Mucosa of descending colon (tissue), 3 donors: ENCODE measurements around the gene FARP1. TPM values are rescaled to one million over a fixed set of nuclear protein-coding genes. Genes with fewer than 3 reads are reported as not detected.

Experiments used
- ATAC-seq: fragments of 200-7000 bp; cut with Tn5 transposase; one replicate; pipeline ENCODE4 v1.9.1; 2020; ENCODE audit warnings: mild to moderate bottlenecking, moderate library complexity
- DNase-seq, 3 donors: peaks; one replicate each; pipeline ENCODE4 v3.0.0-alpha.2; 2020
- H3K36me3 ChIP-seq: fragments of 200-600 bp; one replicate; pipeline ENCODE4 v1.8.0; 2021; ENCODE audit warnings: low read depth, mild to moderate bottlenecking
- H3K4me1 ChIP-seq: fragments of 200-600 bp; one replicate; pipeline ENCODE4 v1.8.0; 2021; ENCODE audit warnings: low read depth, mild to moderate bottlenecking
- H3K4me3 ChIP-seq: fragments of 200-600 bp; one replicate; pipeline ENCODE4 v1.8.0; 2021; ENCODE audit warnings: mild to moderate bottlenecking
- H3K9me3 ChIP-seq: fragments of 200-600 bp; one replicate; pipeline ENCODE4 v1.8.0; 2021; ENCODE audit warnings: mild to moderate bottlenecking
- CTCF ChIP-seq: fragments of 200-600 bp; IDR thresholded peaks from one replicate; pipeline ENCODE4 v1.8.0; 2022; ENCODE audit warnings: antibody characterized with exemption, mild to moderate bottlenecking
- intact Hi-C, 2 donors: fragments of 100-400 bp; cut with DNase I in 1 of 2; cut with micrococcal nuclease in 1 of 2; formaldehyde crosslinking; loops; one replicate each; pipeline versions ENCODE4 v1.11.0 to v1.11.1; 2022; cut with DNase I, micrococcal nuclease
- total RNA-seq, 3 donors: library from RNA; stranded (reverse); fragmentation: NEBNext Ultra II Directional in 2 of 3; extraction: Animal tissue kit (Norgen Biotek cat#: 25700) in 2 of 3; gene quantifications; one replicate each; pipeline versions ENCODE4 v1.2.1 to v1.2.4, GENCODE V29; 2021 to 2023
- donor health status: DM: no; HTN: no; CAD: no; lungs with moderate emphysema.
- donor health status: DM: no; HTN: no; CAD: no.
- donor health status: DM: no; HTN: yes; CAD: no.

Gene FARP1
- total RNA-seq, 3 donors from 2014 or later = 44.4 to 111 (median 53.6) TPM

- no peak for DNase-seq
- Histone ChIP-seq H3K36me3 (no peaks in the 10 kb centered on the region), H3K4me1 (no peaks in the 10 kb centered on the region), H3K4me3 (no peak overlapping the region), H3K9me3 (no peaks in the 10 kb centered on the region)
- no peak for TF ChIP-seq CTCF
- intact Hi-C loops = no loop called here
- no peak for ATAC-seq
Measured at GRCh38 chr13:98370261-98370660, 227.4 kb downstream of the FARP1 start.

GRCh38 chr13:98370806-98371515 lies 228.1 kb downstream of the FARP1 start:
- peak in 1 of 3 donors; percentile 30 for DNase-seq

DNA sequence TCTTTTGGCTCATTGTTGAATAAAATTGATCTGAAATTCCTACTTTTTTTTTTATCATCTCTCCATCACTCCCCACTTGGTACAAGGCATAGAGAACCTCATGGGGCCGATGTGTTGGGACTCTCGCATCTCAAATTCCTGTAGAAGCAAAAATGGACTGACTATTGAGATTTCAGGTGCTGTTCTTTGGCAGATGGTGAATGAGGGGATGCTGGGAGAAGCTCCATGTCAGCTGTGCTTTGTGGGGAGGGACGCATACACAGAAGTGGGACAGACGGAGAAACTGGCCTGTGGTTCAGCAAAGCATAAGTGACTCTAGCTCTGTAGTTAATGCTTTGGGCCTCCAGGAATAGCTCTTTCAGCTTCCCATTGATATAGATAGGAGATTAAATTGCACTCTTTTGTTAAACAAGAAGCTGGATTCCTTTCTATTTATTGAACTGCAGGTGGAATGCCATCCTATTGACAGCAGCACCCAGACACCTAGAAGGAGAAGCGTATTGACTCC lies 228.7 kb downstream of the FARP1 start:
- intact Hi-C loops = no loop called here
- no peak overlapping the region for H3K4me3 ChIP-seq
- no peaks in the 10 kb centered on the region for H3K9me3 ChIP-seq
- ATAC-seq (no peak), DNase-seq (no peak)
- TF ChIP-seq CTCF = no peak
- H3K4me1 ChIP-seq = no peaks in the 10 kb centered on the region
- H3K36me3 ChIP-seq = no peaks in the 10 kb centered on the region

More at GRCh38 chr13:98370806-98371515, 228.1 kb downstream of the FARP1 start:
- no peak overlapping the region for H3K4me3 ChIP-seq
- peak; percentile 45 for ATAC-seq
- H3K36me3 ChIP-seq = no peaks in the 10 kb centered on the region
- no peak for TF ChIP-seq CTCF
- no peaks in the 10 kb centered on the region for H3K9me3 ChIP-seq
- no peaks in the 10 kb centered on the region for H3K4me1 ChIP-seq
- intact Hi-C loops = no loop called here

- ATAC-seq (no peak), DNase-seq (no peak)
- no peaks in the 10 kb centered on the region for H3K9me3 ChIP-seq
- no peaks in the 10 kb centered on the region for H3K36me3 ChIP-seq
- no peak overlapping the region for H3K4me3 ChIP-seq
- intact Hi-C loops = no loop called here
- no peaks in the 10 kb centered on the region for H3K4me1 ChIP-seq
- no peak for TF ChIP-seq CTCF
Measured at GRCh38 chr13:98372876-98373275, 230.0 kb downstream of the FARP1 start.

DNA sequence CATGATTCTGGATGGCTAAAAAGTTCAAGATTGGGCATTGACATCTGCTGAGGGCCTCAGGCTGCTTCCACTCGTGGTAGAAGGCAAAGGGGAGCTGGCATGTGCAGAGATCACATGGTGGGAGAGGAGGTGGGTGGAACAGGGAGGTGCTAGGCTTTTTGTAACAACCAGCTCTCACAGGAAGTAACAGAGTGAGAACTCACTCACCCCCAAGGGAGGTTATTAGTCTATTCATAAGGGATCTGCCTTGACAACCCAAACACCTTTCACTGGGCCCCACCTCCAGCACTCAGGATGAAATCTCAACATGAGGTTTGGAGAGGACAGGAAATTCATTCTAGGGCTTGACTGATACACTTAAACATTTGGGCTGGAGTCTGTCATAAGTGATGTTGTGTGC lies 231.9 kb downstream of the FARP1 start:
- no peak for ATAC-seq
- intact Hi-C loops = no loop called here
- TF ChIP-seq CTCF = no peak

More for the DNA sequence above, 231.9 kb downstream of the FARP1 start:
- Histone ChIP-seq H3K36me3 (no peaks in the 10 kb centered on the region), H3K4me3 (no peak overlapping the region), H3K9me3 (no peaks in the 10 kb centered on the region), H3K4me1 (no peaks in the 10 kb centered on the region)
- no peak for DNase-seq
